Kidney epithelial cell (primary cell): ENCODE measurements around the gene PPIA. TPM values are rescaled to one million over a fixed set of nuclear protein-coding genes. Genes with fewer than 3 reads are reported as not detected.
"Not testable (repeated sequence)": the region's sequence is repeated elsewhere in the genome, so short reads cannot be mapped to it uniquely, and the experiment has no call there.

Experiments
- DNase-seq: peaks from one replicate; pipeline ENCODE4 v3.0.0-alpha.2; 2010; ENCODE audit warnings: low read depth
- H3K27me3 ChIP-seq: 2 replicates; pipeline ENCODE4 v1.6.0; 2011; ENCODE audit warnings: low read length; ENCODE audit not compliant: control insufficient read depth, insufficient read depth
- H3K36me3 ChIP-seq: 2 replicates; pipeline ENCODE4 v1.5.1; 2011; ENCODE audit warnings: low read length; ENCODE audit not compliant: control insufficient read depth, insufficient read depth
- H3K4me3 ChIP-seq: 2 replicates; pipeline ENCODE4 v1.5.1; 2011; ENCODE audit warnings: low read depth, mild to moderate bottlenecking, control low read depth, low read length
- CTCF ChIP-seq: IDR thresholded peaks from 2 replicates; pipeline ENCODE4 v1.5.1; 2011; ENCODE audit warnings: mild to moderate bottlenecking, moderate library complexity, low read length, control low read depth, inconsistent platforms; ENCODE audit not compliant: insufficient read depth, poor library complexity, severe bottlenecking
- total RNA-seq: library from RNA; depleted of rRNA; stranded (reverse); fragments of >200 nt; gene quantifications from 2 replicates; pipeline ENCODE4 v1.2.3, GENCODE V29; 2015

The PPIA gene
- total RNA-seq, 1 donor from 2014 or later, result 2,696 TPM

- Histone ChIP-seq H3K4me3 (no peak overlapping the region), H3K36me3 (peaks cover 10% of the 10 kb centered on the region), H3K27me3 (no peaks in the 10 kb centered on the region)
- TF ChIP-seq CTCF, result no peak
- DNase-seq, result no peak
Measured at GRCh38 chr7:44802418-44803025, 6.0 kb downstream of the PPIA start.

GRCh38 chr7:44803828-44804519 lies 7.5 kb downstream of the PPIA start:
- H3K36me3 ChIP-seq, result not testable (repeated sequence)

GRCh38 chr7:44805950-44806349 lies 9.5 kb downstream of the PPIA start:
- TF ChIP-seq CTCF, result no peak
- Histone ChIP-seq H3K27me3 (no peaks in the 10 kb centered on the region), H3K4me3 (no peak overlapping the region), H3K36me3 (peaks cover 6% of the 10 kb centered on the region)
- no peak for DNase-seq

More at GRCh38 chr7:44803828-44804519, 7.5 kb downstream of the PPIA start:
- not testable (repeated sequence) for H3K4me3 ChIP-seq, DNase-seq, H3K27me3 ChIP-seq

GRCh38 chr7:44808914-44809393 lies 12.5 kb downstream of the PPIA start:
- no peak for DNase-seq
- H3K27me3 ChIP-seq, result no peaks in the 10 kb centered on the region
- no peaks in the 10 kb centered on the region for H3K36me3 ChIP-seq
- no peak for TF ChIP-seq CTCF
- H3K4me3 ChIP-seq, result no peak overlapping the region

GRCh38 chr7:44811093-44811492 lies 14.6 kb downstream of the PPIA start:
- no peak for TF ChIP-seq CTCF
- no peak for DNase-seq
- H3K4me3 ChIP-seq, result no peak overlapping the region
- H3K27me3 ChIP-seq, result no peaks in the 10 kb centered on the region
- no peaks in the 10 kb centered on the region for H3K36me3 ChIP-seq

- no peaks in the 10 kb centered on the region for H3K27me3 ChIP-seq
- H3K36me3 ChIP-seq, result no peaks in the 10 kb centered on the region
- no peak for TF ChIP-seq CTCF
- H3K4me3 ChIP-seq, result no peak overlapping the region
- DNase-seq, result no peak
Measured at GRCh38 chr7:44811571-44811970, 15.1 kb downstream of the PPIA start.
